ENCODE data around the gene PHLDA2. TPM values are rescaled to one million over a fixed set of nuclear protein-coding genes. Genes with fewer than 3 reads are reported as not detected.

Gene PHLDA2
- total and polyA plus RNA-seq, 2 of the 13 experiments (the other 11 are each of a cell fraction or from before 2014, with no cell fraction given): 0.55 to 0.78 TPM

- H3K4me2 ChIP-seq (ENCODE audit: low read depth, low read length): no peak overlapping the region
- ChIA-PET CTCF (ENCODE audit: low intra/inter-chr PET ratio, low total read pairs) (no interaction called here), POLR2A (no interaction called here)
- no peak for TF ChIP-seq MIER3 (CRISPR knock-in tag; IDR thresholded peaks at IDR 0.05; ENCODE audit: borderline replicate concordance)
- TF ChIP-seq ZNF34 (CRISPR knock-in tag; IDR thresholded peaks at IDR 0.05; ENCODE audit: borderline replicate concordance): no peak
- TF ChIP-seq, protein P1, sequence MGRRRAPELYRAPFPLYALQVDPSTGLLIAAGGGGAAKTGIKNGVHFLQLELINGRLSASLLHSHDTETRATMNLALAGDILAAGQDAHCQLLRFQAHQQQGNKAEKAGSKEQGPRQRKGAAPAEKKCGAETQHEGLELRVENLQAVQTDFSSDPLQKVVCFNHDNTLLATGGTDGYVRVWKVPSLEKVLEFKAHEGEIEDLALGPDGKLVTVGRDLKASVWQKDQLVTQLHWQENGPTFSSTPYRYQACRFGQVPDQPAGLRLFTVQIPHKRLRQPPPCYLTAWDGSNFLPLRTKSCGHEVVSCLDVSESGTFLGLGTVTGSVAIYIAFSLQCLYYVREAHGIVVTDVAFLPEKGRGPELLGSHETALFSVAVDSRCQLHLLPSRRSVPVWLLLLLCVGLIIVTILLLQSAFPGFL (CRISPR knock-in tag; IDR thresholded peaks at IDR 0.05): no peak
- no peak for TF ChIP-seq ZNF343 (CRISPR knock-in tag; IDR thresholded peaks at IDR 0.05)
- TF ChIP-seq ZNF83 (CRISPR knock-in tag; IDR thresholded peaks at IDR 0.05; ENCODE audit: borderline replicate concordance): no peak
- TF ChIP-seq, protein P2, sequence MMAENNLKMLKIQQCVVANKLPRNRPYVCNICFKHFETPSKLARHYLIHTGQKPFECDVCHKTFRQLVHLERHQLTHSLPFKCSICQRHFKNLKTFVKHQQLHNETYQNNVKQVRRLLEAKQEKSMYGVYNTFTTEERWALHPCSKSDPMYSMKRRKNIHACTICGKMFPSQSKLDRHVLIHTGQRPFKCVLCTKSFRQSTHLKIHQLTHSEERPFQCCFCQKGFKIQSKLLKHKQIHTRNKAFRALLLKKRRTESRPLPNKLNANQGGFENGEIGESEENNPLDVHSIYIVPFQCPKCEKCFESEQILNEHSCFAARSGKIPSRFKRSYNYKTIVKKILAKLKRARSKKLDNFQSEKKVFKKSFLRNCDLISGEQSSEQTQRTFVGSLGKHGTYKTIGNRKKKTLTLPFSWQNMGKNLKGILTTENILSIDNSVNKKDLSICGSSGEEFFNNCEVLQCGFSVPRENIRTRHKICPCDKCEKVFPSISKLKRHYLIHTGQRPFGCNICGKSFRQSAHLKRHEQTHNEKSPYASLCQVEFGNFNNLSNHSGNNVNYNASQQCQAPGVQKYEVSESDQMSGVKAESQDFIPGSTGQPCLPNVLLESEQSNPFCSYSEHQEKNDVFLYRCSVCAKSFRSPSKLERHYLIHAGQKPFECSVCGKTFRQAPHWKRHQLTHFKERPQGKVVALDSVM (CRISPR knock-in tag; IDR thresholded peaks at IDR 0.05): no peak
- TF ChIP-seq, protein P3, sequence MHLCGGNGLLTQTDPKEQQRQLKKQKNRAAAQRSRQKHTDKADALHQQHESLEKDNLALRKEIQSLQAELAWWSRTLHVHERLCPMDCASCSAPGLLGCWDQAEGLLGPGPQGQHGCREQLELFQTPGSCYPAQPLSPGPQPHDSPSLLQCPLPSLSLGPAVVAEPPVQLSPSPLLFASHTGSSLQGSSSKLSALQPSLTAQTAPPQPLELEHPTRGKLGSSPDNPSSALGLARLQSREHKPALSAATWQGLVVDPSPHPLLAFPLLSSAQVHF (CRISPR knock-in tag; IDR thresholded peaks at IDR 0.05): no peak
- no peak for TF ChIP-seq NKX3-1 (CRISPR knock-in tag; IDR thresholded peaks at IDR 0.05)
- no peak for TF ChIP-seq MZF1 (CRISPR knock-in tag; IDR thresholded peaks at IDR 0.05; ENCODE audit: borderline replicate concordance)
- no peak for TF ChIP-seq MEIS2 (CRISPR knock-in tag; IDR thresholded peaks at IDR 0.05)
- TF ChIP-seq ZIK1 (CRISPR knock-in tag; IDR thresholded peaks at IDR 0.05; ENCODE audit: borderline replicate concordance, low read depth): no peak
- no peak for TF ChIP-seq YEATS4 (CRISPR knock-in tag; IDR thresholded peaks at IDR 0.05; ENCODE audit: borderline replicate concordance)
- 87% methylated on average over 6 of the region's 7 CpGs for WGBS (ENCODE audit: low lambda C conversion rate)
- no peak overlapping the region for H3K4me3 ChIP-seq (replicated peaks in 1 of 3; ENCODE audit: insufficient read depth in 1 of 3, low read depth in 2 of 3, low read length in 3 of 3)
- in situ Hi-C loops (cut with HindIII; ENCODE audit: extremely low pct_ligation_motif_present, low pct_unique_long_range_greater_than_20kb): no loop called here
- H3K27me3 ChIP-seq (ENCODE audit: control insufficient read depth in 1 of 2, insufficient read depth in 2 of 2, low read length in 2 of 2): peaks cover 2 to 7% of the 10 kb centered on the region in 2 experiments; a peak in 3 of 5 replicates
- peaks cover 11% of the 10 kb centered on the region for H3K4me1 ChIP-seq (ENCODE audit: insufficient read depth, low read length)
- H3K9me3 ChIP-seq (ENCODE audit: low read length): peaks cover 15% of the 10 kb centered on the region; the same call in 1 of the 2 replicates
- H4K20me1 ChIP-seq (ENCODE audit: insufficient read depth, low read length): no peaks in the 10 kb centered on the region
- BruUV-seq (replicated peaks): no TSS peak
- H3K27ac ChIP-seq (ENCODE audit: extremely low read length, insufficient read depth, low read length): no peak overlapping the region
- DNase-seq (ENCODE audit: low spot score) (no peak), FAIRE-seq (no peak), ATAC-seq (no peak)
- no peak overlapping the region for H3K9ac ChIP-seq (ENCODE audit: insufficient read depth, low read depth, low read length)
- intact Hi-C loops (cut with micrococcal nuclease; ENCODE audit: unreplicated experiment): no loop called here
- no peaks in the 10 kb centered on the region for H3K36me3 ChIP-seq (replicated peaks in 1 of 2; ENCODE audit: control insufficient read depth in 1 of 2, insufficient read depth in 2 of 2, low read length in 2 of 2)
- H3K79me2 ChIP-seq (ENCODE audit: insufficient read depth, low read length): no peaks in the 10 kb centered on the region
- no peak overlapping the region for H2AFZ ChIP-seq (ENCODE audit: low read length)
Measured at GRCh38 chr11:2934021-2934550, 4.9 kb upstream of the PHLDA2 start.

Data from HepG2 (cell line).